AML-193 (cell line): ENCODE measurements around the gene TIMMDC1.
"Not testable (repeated sequence)": the region's sequence is repeated elsewhere in the genome, so short reads cannot be mapped to it uniquely, and the experiment has no call there.

Source experiments
- DNase-seq, 2 experiments: peaks; one replicate each; lab custom pipeline; 2025; lab: John Stamatoyannopoulos, UW

TIMMDC1 gene

GRCh38 chr3:119510690-119511089 lies 12.3 kb downstream of the TIMMDC1 start:
- DNase-seq: no peak

GRCh38 chr3:119514637-119515036 lies 16.3 kb downstream of the TIMMDC1 start:
- DNase-seq: no peak

- DNase-seq: no peak
Measured at GRCh38 chr3:119517112-119517511, 18.8 kb downstream of the TIMMDC1 start.

GRCh38 chr3:119518026-119518425 lies 19.7 kb downstream of the TIMMDC1 start:
- DNase-seq: no peak

GRCh38 chr3:119524931-119525662 lies 26.8 kb downstream of the TIMMDC1 start:
- peak; percentile 17 for DNase-seq

GRCh38 chr3:119527714-119528113 lies 29.4 kb downstream of the TIMMDC1 start:
- no peak for DNase-seq

GRCh38 chr3:119529883-119530282 lies 31.5 kb downstream of the TIMMDC1 start:
- DNase-seq: no peak

- no peak for DNase-seq
Measured at GRCh38 chr3:119530456-119530855, 32.1 kb downstream of the TIMMDC1 start.

GRCh38 chr3:119531151-119531550 lies 32.8 kb downstream of the TIMMDC1 start:
- no peak for DNase-seq

GRCh38 chr3:119534296-119534695 lies 35.9 kb downstream of the TIMMDC1 start:
- no peak for DNase-seq

- DNase-seq: no peak
Measured at GRCh38 chr3:119536757-119537156, 38.4 kb downstream of the TIMMDC1 start.

- DNase-seq: no peak
Measured at GRCh38 chr3:119538772-119539171, 40.4 kb downstream of the TIMMDC1 start.

- no peak for DNase-seq
Measured at GRCh38 chr3:119541547-119541946, 43.2 kb downstream of the TIMMDC1 start.

GRCh38 chr3:119542168-119542767 lies 43.9 kb downstream of the TIMMDC1 start:
- DNase-seq: no peak

GRCh38 chr3:119543147-119543546 lies 44.8 kb downstream of the TIMMDC1 start:
- no peak for DNase-seq

GRCh38 chr3:119547227-119547626 lies 48.9 kb downstream of the TIMMDC1 start:
- no peak for DNase-seq

GRCh38 chr3:119548341-119548740 lies 50.0 kb downstream of the TIMMDC1 start:
- no peak for DNase-seq

- DNase-seq: no peak
Measured at GRCh38 chr3:119550192-119550910, 52.0 kb downstream of the TIMMDC1 start.

- DNase-seq: no peak
Measured at GRCh38 chr3:119551598-119551997, 53.3 kb downstream of the TIMMDC1 start.

GRCh38 chr3:119552928-119553327 lies 54.6 kb downstream of the TIMMDC1 start:
- not testable (repeated sequence) for DNase-seq

GRCh38 chr3:119553823-119554415 lies 55.6 kb downstream of the TIMMDC1 start:
- DNase-seq: no peak

GRCh38 chr3:119555309-119555735 lies 57.0 kb downstream of the TIMMDC1 start:
- DNase-seq: no peak

GRCh38 chr3:119555929-119556328 lies 57.6 kb downstream of the TIMMDC1 start:
- no peak for DNase-seq
